Measurements from ENCODE around the gene LRRC4C.
A peak's percentile ranks its signal among the peaks of the same experiment; 100 is the strongest.

Gene LRRC4C

DNA sequence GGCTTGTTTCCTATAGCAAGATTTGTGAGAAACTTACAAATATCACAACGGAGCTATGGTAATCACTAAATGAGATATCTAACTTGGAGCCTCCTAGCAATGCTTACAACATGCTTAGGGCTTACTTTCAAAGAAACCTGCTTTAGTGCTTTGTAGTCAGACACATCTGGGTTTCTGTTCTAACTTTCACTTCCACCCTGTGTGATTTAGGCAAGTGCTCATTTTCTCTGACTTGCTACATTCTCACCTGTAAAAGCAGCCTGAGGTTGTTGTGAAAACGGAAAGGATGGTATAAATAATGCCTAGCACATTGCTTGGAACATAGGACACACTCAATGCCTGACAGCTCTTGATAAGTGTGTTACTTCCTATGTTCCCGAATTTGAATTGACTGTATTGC lies 45.6 kb downstream of the LRRC4C start:
- FAIRE-seq (peak; percentile 93), DNase-seq (ENCODE audit: insufficient read length) (peak; percentile 7)
- TF ChIP-seq TAF1 (IDR thresholded peaks at IDR 0.05; ENCODE audit: borderline replicate concordance, low read depth, low read length) (no peak), POLR2AphosphoS5 (IDR thresholded peaks at IDR 0.05; ENCODE audit: low read depth, low read length) (no peak), POLR2A (IDR thresholded peaks at IDR 0.05; ENCODE audit: low read depth, low read length) (no peak)

DNA sequence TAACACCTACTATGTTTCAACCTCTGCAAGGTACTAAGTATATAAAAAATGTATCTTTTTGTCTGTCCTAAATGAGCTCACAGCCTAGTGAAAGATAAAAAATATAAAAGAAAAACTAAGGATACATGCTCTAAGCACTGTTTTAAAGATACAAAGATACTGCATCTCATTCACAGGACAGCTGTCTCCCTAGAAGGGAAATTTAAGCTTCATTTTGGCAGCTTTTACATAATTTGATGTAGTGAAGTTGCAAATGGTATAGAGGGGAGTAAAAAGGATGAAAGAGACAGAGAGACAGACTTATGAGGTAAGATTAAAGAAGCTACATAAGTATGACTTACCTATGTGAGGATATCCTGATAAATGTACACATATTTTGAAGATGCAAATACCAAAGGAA lies 53.6 kb downstream of the LRRC4C start:
- FAIRE-seq = no peak
- TF ChIP-seq POLR2A (IDR thresholded peaks at IDR 0.05; ENCODE audit: low read depth, low read length) = no peak
- no peak for TF ChIP-seq TAF1 (IDR thresholded peaks at IDR 0.05; ENCODE audit: borderline replicate concordance, low read depth, low read length)
- TF ChIP-seq POLR2AphosphoS5 (IDR thresholded peaks at IDR 0.05; ENCODE audit: low read depth, low read length) = no peak
- no peak for DNase-seq (ENCODE audit: insufficient read length)

DNA sequence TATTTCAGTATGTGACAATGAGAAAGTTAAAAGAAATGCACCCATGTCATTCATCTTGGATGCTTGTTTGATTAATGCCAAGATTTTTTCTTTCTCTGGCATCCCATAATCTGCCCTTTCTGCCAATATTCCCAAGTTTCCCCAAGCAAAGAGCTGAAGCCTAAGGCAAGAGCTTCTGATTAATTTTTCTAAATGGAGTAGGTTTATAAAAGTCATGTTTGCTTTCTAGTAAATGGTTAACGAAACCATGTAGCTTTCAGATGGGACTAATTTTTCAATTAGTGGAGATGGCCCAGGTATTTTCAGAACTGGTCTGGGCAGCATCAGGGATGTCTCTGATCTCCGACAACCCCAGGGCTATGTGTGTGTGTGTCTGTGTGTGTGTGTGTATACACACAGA lies 55.3 kb downstream of the LRRC4C start:
- TF ChIP-seq POLR2A (IDR thresholded peaks at IDR 0.05; ENCODE audit: low read depth, low read length) = no peak
- TF ChIP-seq POLR2AphosphoS5 (IDR thresholded peaks at IDR 0.05; ENCODE audit: low read depth, low read length) = no peak
- TF ChIP-seq TAF1 (IDR thresholded peaks at IDR 0.05; ENCODE audit: borderline replicate concordance, low read depth, low read length) = no peak
- FAIRE-seq (no peak), DNase-seq (ENCODE audit: insufficient read length) (no peak)

DNA sequence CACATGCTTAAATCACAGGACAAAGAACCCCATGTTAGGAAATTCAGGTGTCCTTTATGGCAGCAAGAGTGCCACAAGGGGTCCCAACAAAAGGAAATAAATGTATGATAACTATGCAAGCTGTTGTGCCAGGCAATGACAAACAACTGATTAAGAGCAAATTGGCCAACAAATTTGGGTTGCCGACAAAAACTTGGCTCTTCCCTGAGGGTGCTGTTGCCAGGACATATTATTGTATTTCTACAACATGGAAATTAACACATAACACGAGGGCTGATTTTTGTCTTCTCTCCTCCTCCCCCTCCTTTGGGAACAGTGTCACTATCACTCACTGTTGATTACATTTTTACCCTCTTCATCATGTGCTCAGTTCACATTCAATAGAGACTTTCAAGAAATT lies 56.0 kb downstream of the LRRC4C start:
- FAIRE-seq (no peak), DNase-seq (ENCODE audit: insufficient read length) (no peak)
- TF ChIP-seq TAF1 (IDR thresholded peaks at IDR 0.05; ENCODE audit: borderline replicate concordance, low read depth, low read length) (no peak), POLR2A (IDR thresholded peaks at IDR 0.05; ENCODE audit: low read depth, low read length) (no peak), POLR2AphosphoS5 (IDR thresholded peaks at IDR 0.05; ENCODE audit: low read depth, low read length) (no peak)

DNA sequence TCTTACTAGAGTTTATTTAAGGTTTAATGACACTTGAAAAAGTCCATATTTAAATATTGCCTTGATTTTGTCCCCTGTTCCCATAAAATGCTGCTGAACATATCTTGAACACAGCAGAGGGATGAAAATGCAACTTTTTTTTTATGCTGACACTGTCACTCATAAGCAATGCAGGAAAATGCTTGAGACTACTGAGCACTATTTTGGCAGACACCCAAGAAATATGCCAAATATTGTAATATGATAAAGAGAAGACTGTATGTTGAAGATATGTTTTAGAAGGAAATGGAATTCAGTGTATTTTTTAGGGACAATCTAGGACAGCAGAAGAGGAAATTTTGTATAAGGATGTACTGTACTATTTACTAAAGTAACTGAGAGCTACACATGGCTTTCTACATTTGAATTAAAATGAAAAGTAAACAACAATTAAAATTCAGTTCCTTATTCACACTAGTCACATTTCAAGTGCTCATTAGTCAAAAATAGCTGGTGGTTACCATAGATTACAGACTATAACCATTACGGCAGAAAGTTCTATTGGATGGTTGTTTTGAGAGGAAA lies 58.6 kb downstream of the LRRC4C start:
- no peak for TF ChIP-seq POLR2A (IDR thresholded peaks at IDR 0.05; ENCODE audit: low read depth, low read length)
- no peak for TF ChIP-seq TAF1 (IDR thresholded peaks at IDR 0.05; ENCODE audit: borderline replicate concordance, low read depth, low read length)
- TF ChIP-seq POLR2AphosphoS5 (IDR thresholded peaks at IDR 0.05; ENCODE audit: low read depth, low read length) = no peak
- FAIRE-seq (no peak), DNase-seq (ENCODE audit: insufficient read length) (no peak)

DNA sequence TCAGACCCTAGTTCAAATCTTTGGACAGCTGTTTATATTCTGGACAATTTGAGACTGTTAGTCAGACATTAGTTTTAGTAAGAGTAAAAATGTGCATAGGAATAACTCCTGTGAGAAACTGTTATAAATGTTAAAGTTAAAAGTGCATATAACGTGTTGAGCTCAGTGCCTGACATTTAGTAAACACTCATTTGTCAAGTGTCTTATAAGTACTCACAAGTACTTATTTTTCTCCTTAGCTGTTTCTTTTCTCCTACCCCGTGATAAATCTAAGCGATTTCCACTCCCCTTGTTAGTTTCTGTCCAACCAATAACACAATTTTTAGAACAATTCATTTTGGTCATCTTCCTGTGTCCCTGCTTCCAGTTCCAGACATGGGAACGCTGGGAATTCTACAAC lies 59.3 kb downstream of the LRRC4C start:
- FAIRE-seq = no peak

DNA sequence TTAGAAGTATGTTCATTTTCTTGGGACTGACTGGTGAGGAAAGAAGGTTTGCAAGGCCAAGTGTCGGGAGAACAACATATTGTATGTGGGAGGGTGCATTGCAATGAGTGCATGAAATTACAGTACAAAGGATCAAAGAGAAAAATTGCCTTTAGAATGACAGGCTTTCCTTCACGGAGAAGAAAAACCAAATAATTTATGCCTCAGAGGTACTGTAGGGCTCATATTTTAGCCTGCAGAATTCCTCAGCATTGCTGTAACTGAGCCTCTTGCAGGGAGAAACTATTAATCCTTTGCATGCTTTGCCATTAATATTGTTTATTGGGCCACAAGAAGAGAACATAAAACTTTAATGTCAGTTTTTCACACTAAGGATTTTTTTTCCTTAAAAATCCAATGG lies 60.1 kb downstream of the LRRC4C start:
- DNase-seq (ENCODE audit: insufficient read length) (no peak), FAIRE-seq (no peak)
- TF ChIP-seq POLR2A (IDR thresholded peaks at IDR 0.05; ENCODE audit: low read depth, low read length) (no peak), POLR2AphosphoS5 (IDR thresholded peaks at IDR 0.05; ENCODE audit: low read depth, low read length) (no peak), TAF1 (IDR thresholded peaks at IDR 0.05; ENCODE audit: borderline replicate concordance, low read depth, low read length) (no peak)

More for the DNA sequence above, 59.3 kb downstream of the LRRC4C start:
- DNase-seq (ENCODE audit: insufficient read length) = no peak
- TF ChIP-seq TAF1 (IDR thresholded peaks at IDR 0.05; ENCODE audit: borderline replicate concordance, low read depth, low read length) = no peak
- TF ChIP-seq POLR2AphosphoS5 (IDR thresholded peaks at IDR 0.05; ENCODE audit: low read depth, low read length) = no peak
- TF ChIP-seq POLR2A (IDR thresholded peaks at IDR 0.05; ENCODE audit: low read depth, low read length) = no peak

DNA sequence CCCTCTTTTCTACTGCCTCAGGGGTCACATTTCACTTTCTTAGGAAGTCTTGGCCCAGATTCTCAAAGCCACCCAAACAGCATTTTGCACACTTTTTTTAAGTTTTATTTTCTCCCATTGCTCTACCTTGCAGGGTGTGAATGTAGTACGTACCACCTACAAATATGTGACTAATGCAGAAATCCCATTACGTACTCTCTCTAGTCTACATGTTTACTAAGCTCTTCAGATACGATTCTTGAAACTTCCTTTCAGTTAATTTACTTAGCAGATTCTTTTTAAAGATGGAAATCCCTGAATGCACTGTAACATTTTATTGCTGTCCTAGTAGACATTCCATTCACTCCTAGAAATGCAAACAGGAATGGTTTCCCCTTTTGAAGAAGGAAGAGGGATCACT lies 61.3 kb downstream of the LRRC4C start:
- FAIRE-seq (no peak), DNase-seq (ENCODE audit: insufficient read length) (no peak)
- no peak for TF ChIP-seq POLR2A (IDR thresholded peaks at IDR 0.05; ENCODE audit: low read depth, low read length)
- TF ChIP-seq TAF1 (IDR thresholded peaks at IDR 0.05; ENCODE audit: borderline replicate concordance, low read depth, low read length) = no peak
- TF ChIP-seq POLR2AphosphoS5 (IDR thresholded peaks at IDR 0.05; ENCODE audit: low read depth, low read length) = no peak

DNA sequence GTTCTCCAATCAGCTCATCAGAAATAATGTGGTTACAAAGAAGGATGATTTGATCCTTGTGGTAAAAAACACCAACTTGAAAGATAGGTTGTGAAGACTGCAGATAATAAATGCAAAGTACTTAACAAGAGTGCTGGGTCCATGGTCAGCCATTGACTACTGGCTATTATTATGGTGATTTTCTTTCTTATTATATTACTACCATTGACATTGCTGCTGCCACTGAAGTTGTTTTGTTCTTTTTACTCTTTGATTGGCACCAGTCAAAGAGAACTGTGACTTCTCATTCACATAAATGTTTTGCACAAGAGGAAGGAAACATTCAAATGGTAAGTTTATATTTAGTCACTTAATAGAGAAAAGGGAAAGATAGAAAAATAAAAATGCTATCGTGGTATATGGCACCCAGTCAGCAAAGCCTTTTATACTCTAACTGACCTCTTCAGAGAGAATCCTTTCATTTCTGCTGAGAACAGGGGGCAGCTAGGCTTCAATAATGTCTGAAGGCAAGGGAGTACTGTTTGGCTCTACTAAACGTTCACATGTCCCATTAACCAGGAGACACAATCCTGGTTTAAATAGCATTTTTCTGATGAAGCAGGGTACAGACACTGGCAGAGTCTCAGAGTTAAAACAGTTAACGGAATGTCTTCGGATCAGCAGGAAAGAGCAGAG lies 64.8 kb downstream of the LRRC4C start:
- FAIRE-seq = no peak
- TF ChIP-seq POLR2AphosphoS5 (IDR thresholded peaks at IDR 0.05; ENCODE audit: low read depth, low read length) (no peak), TAF1 (IDR thresholded peaks at IDR 0.05; ENCODE audit: borderline replicate concordance, low read depth, low read length) (no peak), POLR2A (IDR thresholded peaks at IDR 0.05; ENCODE audit: low read depth, low read length) (no peak)
- no peak for DNase-seq (ENCODE audit: insufficient read length)

DNA sequence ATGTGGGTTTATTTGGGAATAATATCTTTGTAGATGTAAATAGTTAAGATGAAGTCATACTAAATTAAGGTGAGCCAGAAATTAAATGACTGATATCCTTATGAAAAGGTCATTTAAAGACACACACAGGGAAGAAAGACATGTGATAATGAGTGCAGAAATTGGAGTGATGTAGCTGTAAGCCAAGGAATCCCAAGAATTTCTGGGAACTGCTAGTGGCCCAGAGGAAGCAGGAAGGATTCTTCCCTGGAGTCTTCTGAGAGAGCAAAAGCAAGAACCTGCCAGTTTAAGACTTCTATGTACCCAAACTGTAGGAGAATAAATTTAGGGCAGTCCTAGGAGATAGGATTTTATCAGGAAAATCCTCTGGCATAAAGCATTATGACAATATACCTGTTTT lies 66.9 kb downstream of the LRRC4C start:
- DNase-seq (ENCODE audit: insufficient read length) (no peak), FAIRE-seq (no peak)
- TF ChIP-seq TAF1 (IDR thresholded peaks at IDR 0.05; ENCODE audit: borderline replicate concordance, low read depth, low read length) (no peak), POLR2A (IDR thresholded peaks at IDR 0.05; ENCODE audit: low read depth, low read length) (no peak), POLR2AphosphoS5 (IDR thresholded peaks at IDR 0.05; ENCODE audit: low read depth, low read length) (no peak)

DNA sequence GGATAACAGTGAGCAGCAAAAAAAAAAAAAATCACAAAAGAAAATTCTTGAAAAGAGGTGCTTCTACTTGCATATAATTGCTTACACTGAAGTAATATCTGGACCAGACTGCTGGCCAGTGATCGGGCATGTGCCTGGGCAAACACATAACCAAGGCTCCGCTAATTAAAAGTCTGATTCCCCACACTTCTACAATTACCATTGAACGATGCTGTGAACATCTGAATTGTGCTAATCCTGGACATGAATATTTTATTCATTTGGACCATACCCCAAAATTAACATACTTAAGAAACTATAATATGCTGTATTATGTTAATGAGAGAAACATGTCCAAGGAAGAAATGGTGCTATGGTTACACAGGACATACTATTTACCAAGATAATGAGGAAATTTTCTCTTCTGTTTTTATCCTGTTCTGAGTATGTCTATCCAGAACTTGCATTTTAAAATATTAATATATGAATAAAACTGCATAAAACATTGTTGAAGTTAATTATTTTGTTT lies 69.8 kb downstream of the LRRC4C start:
- FAIRE-seq = no peak
- no peak for DNase-seq (ENCODE audit: insufficient read length)
- TF ChIP-seq POLR2A (IDR thresholded peaks at IDR 0.05; ENCODE audit: low read depth, low read length) (no peak), POLR2AphosphoS5 (IDR thresholded peaks at IDR 0.05; ENCODE audit: low read depth, low read length) (no peak), TAF1 (IDR thresholded peaks at IDR 0.05; ENCODE audit: borderline replicate concordance, low read depth, low read length) (no peak)

DNA sequence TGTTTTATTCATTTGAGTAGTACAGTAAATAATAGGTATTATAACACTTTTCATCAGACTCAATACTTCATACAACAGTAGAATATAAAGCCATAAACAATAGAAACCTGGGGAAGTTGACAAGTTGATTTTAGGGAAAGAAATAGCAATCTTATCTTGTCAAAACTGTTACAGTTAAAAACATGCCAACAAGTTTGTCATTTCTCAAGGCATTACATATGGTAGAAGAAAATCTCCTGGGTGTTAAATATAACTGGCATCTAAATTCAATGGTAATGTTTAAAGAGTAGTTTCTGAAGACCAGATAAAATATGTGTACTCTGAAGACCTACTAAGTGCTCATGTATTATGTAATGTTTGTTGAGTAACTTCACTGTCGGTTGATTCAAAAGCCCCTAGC lies 75.1 kb downstream of the LRRC4C start:
- DNase-seq (ENCODE audit: insufficient read length) = no peak
- TF ChIP-seq POLR2A (IDR thresholded peaks at IDR 0.05; ENCODE audit: low read depth, low read length) (no peak), TAF1 (IDR thresholded peaks at IDR 0.05; ENCODE audit: borderline replicate concordance, low read depth, low read length) (no peak), POLR2AphosphoS5 (IDR thresholded peaks at IDR 0.05; ENCODE audit: low read depth, low read length) (no peak)
- FAIRE-seq = no peak

Data from GM12892 (cell line).